ENCODE data around the gene KIF3B.

Gene KIF3B

DNA sequence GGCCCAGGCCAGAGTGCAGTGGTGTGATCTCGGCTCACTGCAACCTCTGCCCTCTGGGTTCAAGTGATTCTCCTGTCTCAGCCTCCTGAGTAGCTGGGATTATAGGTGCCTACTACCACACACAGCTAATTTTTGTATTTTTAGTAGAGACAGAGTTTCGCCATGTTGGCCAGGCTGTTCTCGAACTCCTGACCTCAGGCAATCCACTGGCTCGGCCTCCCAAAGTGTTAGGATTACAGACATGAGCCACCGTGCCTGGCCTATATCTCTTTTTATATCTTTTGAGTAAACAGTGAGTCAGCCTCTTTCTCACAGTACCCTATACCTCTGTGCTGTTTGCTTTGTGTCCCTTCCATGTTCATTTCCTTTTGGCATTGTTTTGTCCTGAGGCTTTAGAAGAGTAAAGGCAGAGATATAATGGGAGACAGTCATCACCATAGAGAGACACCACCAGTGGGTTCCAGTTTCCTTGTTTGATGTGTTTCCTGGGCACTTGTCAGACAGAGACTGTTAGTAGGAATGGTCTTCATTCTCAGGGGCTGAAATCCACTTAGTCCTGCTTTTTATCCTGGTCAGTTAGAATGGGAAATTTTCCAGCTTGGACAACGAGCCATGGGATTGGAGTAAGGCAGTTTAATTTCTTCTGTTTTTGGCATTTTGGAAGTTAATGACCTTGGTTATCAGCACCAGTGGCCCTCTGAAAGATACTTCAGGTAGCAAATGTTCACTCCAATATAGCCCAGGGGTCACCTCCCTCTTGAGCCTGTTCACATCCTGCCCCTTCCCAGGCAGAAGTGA lies 48.5 kb downstream of the KIF3B start:
- no peak for DNase-seq (ENCODE audit: low read depth in 1 of 2, low spot score in 1 of 2)
- no peaks in the 10 kb centered on the region for H3K27me3 ChIP-seq (ENCODE audit: insufficient read depth, poor library complexity, severe bottlenecking)
- H3K4me3 ChIP-seq (replicated peaks; ENCODE audit: insufficient read depth, low read length), result no peak overlapping the region
- no peak overlapping the region for H3K27ac ChIP-seq (replicated peaks)
- TF ChIP-seq POLR2AphosphoS5 (IDR thresholded peaks at IDR 0.05; ENCODE audit: low read depth) (no peak), SPI1 (IDR thresholded peaks at IDR 0.05; ENCODE audit: borderline replicate concordance, low read depth) (no peak)

DNA sequence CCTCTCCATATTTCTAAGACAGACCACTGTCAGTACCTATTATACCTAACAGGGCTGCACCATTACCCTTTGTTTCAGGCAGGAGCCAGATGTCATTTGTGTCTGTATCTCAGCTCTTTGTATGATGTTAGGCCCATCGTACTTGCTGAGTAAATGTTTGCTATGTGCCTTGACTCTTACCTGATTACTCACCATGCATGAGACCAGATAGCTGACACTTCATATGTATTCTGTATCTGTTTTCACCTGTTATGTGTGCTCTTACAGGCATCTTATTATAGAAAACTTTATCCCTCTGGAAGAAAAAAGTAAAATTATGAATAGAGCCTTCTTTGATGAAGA lies 49.0 kb downstream of the KIF3B start:
- H3K27me3 ChIP-seq (ENCODE audit: insufficient read depth, poor library complexity, severe bottlenecking), result no peaks in the 10 kb centered on the region
- TF ChIP-seq SPI1 (IDR thresholded peaks at IDR 0.05; ENCODE audit: borderline replicate concordance, low read depth) (no peak), POLR2AphosphoS5 (IDR thresholded peaks at IDR 0.05; ENCODE audit: low read depth) (no peak), REST (IDR thresholded peaks at IDR 0.05; ENCODE audit: insufficient replicate concordance, low read depth) (no peak), GABPA (IDR thresholded peaks at IDR 0.05; ENCODE audit: low read depth) (no peak)
- TF ChIP-seq, protein P1, sequence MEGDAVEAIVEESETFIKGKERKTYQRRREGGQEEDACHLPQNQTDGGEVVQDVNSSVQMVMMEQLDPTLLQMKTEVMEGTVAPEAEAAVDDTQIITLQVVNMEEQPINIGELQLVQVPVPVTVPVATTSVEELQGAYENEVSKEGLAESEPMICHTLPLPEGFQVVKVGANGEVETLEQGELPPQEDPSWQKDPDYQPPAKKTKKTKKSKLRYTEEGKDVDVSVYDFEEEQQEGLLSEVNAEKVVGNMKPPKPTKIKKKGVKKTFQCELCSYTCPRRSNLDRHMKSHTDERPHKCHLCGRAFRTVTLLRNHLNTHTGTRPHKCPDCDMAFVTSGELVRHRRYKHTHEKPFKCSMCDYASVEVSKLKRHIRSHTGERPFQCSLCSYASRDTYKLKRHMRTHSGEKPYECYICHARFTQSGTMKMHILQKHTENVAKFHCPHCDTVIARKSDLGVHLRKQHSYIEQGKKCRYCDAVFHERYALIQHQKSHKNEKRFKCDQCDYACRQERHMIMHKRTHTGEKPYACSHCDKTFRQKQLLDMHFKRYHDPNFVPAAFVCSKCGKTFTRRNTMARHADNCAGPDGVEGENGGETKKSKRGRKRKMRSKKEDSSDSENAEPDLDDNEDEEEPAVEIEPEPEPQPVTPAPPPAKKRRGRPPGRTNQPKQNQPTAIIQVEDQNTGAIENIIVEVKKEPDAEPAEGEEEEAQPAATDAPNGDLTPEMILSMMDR (IDR thresholded peaks at IDR 0.05; ENCODE audit: insufficient read depth, low read length), result no peak
- no peak for DNase-seq (ENCODE audit: low read depth in 1 of 2, low spot score in 1 of 2)
- no peak overlapping the region for H3K4me3 ChIP-seq (replicated peaks; ENCODE audit: insufficient read depth, low read length)
- no peak overlapping the region for H3K27ac ChIP-seq (replicated peaks)

DNA sequence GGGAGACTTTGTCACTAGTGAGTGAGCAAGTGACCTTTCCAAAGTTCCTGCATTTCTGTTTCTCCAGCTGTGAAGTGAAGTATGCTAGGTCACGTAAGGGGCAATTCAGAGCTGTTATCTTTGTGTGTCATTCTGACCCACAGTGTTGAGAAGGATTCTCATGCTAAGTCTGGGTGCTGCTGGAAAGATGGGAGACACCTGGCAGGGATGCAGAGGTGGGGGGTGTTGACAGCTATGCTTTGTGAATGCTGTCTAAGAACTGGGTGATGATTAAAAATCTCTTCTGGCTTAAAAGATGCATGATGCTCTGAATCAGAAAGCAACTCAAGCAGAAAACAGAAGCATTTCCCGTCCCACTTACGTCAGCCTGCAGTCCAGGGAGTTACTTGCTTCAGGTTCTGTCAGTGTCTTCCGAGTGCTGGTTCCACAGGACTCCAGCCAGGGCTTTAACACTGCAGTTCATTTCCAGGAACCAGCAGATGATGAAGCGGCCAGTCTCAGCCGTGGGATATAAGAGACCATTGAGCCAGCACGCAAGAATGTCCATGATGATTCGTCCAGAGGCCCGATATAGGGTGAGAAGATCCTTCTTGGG lies 49.7 kb downstream of the KIF3B start:
- no peak for DNase-seq (ENCODE audit: low read depth in 1 of 2, low spot score in 1 of 2)
- TF ChIP-seq, protein P1 (IDR thresholded peaks at IDR 0.05; ENCODE audit: insufficient read depth, low read length), result no peak
- TF ChIP-seq REST (IDR thresholded peaks at IDR 0.05; ENCODE audit: insufficient replicate concordance, low read depth) (no peak), POLR2AphosphoS5 (IDR thresholded peaks at IDR 0.05; ENCODE audit: low read depth) (no peak), GABPA (IDR thresholded peaks at IDR 0.05; ENCODE audit: low read depth) (no peak), SPI1 (IDR thresholded peaks at IDR 0.05; ENCODE audit: borderline replicate concordance, low read depth) (no peak)

DNA sequence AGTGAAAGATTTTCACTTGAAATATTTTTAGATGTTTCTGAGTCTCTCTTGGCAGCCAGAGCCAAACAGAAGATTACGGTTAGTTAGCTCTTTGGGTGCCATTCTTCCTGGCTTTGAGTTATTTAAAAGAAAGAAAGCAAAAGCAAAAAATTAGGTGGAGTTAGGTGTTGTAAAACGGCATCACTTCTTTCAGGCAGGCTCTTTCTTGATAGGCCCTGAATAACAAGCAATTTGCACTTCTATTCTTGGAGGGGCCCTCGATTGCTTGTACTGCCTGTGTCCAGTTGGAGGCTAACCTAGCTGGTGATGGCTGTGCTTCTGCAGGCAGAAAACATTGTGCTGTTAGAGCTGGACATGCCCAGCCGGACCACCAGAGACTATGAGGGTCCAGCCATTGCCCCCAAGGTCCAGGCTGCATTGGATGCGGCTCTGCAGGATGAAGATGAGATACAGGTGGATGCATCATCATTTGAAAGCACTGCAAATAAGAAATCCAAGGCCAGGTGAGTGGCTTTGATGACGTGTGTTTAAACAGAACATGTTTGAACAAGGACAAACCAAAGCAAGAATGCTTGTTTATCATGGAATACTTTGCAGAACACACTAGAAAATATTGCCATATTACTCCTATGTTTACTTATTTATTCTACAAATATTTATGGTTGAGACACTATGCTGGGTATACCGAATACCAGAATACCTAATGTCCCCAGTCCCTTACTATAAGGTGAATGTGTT lies 52.5 kb downstream of the KIF3B start:
- H3K27me3 ChIP-seq (ENCODE audit: insufficient read depth, poor library complexity, severe bottlenecking), result no peaks in the 10 kb centered on the region
- TF ChIP-seq GABPA (IDR thresholded peaks at IDR 0.05; ENCODE audit: low read depth) (no peak), POLR2AphosphoS5 (IDR thresholded peaks at IDR 0.05; ENCODE audit: low read depth) (no peak), REST (IDR thresholded peaks at IDR 0.05; ENCODE audit: insufficient replicate concordance, low read depth) (no peak), SPI1 (IDR thresholded peaks at IDR 0.05; ENCODE audit: borderline replicate concordance, low read depth) (no peak)
- TF ChIP-seq, protein P1 (IDR thresholded peaks at IDR 0.05; ENCODE audit: insufficient read depth, low read length), result no peak
- no peak overlapping the region for H3K4me3 ChIP-seq (replicated peaks; ENCODE audit: insufficient read depth, low read length)
- no peak for DNase-seq (ENCODE audit: low read depth in 1 of 2, low spot score in 1 of 2)
- H3K27ac ChIP-seq (replicated peaks), result no peak overlapping the region

More for the DNA sequence above, 49.7 kb downstream of the KIF3B start:
- no peaks in the 10 kb centered on the region for H3K27me3 ChIP-seq (ENCODE audit: insufficient read depth, poor library complexity, severe bottlenecking)
- H3K27ac ChIP-seq (replicated peaks), result no peak overlapping the region
- H3K4me3 ChIP-seq (replicated peaks; ENCODE audit: insufficient read depth, low read length), result no peak overlapping the region

Measured in HL-60 (cell line).